ENCODE measurements around the gene ISOC2. TPM values are rescaled to one million over a fixed set of nuclear protein-coding genes. Genes with fewer than 3 reads are reported as not detected.

The ISOC2 gene
- total RNA-seq, 2 experiments from 2014 or later = 28.2 to 35.7 TPM

DNA sequence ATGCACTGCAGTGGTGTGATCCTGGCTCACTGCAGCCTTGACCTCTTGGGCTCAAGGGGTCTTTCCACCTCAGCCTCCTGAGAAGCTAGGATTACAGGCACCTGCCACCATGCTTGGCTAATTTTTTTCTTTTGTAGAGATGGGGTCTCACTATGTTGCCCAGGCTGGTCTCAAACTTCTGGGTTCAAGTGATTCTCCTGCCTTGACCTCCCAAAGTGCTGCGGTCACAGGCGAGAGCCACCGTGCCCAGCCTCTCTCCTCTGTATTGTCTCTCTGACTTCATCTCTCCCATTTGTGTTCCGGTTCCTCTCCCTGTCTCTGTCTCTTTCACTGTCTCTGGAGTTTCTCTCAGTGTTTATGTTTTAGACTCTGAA is 4.8 kb upstream of the ISOC2 start:
- H3K27ac Mint-ChIP-seq = no peak overlapping the region

DNA sequence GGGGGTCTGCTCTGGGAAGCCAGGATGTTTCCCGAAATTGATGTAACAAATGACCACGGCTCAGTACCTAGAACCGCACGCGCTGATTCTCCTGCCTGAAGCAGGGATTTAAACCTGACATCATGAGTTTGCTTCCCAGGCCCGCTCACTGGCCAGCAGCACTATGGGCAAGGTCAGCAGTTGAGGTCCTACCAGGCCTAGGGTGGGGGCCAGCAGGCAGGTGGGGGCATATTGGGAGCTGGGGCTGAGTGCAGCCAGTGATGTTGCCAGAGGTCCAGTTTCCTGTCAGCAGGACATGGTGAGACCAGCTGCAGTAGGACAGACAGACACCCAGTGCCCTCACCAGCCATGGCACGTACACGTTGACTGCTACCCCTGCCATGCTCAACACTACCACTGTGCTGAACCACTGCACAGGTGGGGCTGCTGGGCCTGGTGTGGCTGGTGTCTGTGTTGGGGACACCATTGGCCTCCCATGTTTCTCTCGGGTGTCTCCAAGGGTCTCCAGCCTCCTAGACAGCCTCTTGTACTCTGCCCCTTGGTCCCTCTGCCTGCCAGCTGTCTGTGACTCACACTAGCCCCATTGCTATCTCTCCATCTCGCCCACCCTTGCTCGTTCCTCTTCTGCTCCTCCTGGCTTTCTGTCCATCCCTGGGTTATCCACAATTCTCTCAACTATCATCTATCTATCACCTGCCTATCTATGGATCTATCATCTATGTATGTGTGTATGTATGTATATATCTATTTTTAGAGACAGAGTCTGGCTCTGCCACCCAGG is 4.2 kb upstream of the ISOC2 start:
- Mint-ChIP-seq H3K4me3 (no peak overlapping the region), H3K27ac (no peak overlapping the region), H3K9me3 (ENCODE audit: low read depth) (no peaks in the 10 kb centered on the region), H3K27me3 (peaks cover 2% of the 10 kb centered on the region), H3K36me3 (no peaks in the 10 kb centered on the region), H3K4me1 (peaks cover 15% of the 10 kb centered on the region)
- CTCF ChIA-PET = interaction anchor here (1.0 to 4.9 kb wide), 7 partner anchors 9 to 173 kb away, joined by 3 to 76 read pairs (median 15); partner anchors contain the start of genes NAT14, ZNF628 and ZNF865
- ATAC-seq = no peak
- no peak for DNase-seq

More for the DNA sequence above, 4.8 kb upstream of the ISOC2 start:
- H3K36me3 Mint-ChIP-seq = no peaks in the 10 kb centered on the region
- CTCF ChIA-PET = interaction anchor here (1.0 to 4.9 kb wide), 11 partner anchors 8 to 325 kb away, joined by 3 to 76 read pairs (median 6); partner anchors contain the start of genes NAT14, ZNF628 and ZNF865
- no peak overlapping the region for H3K4me3 Mint-ChIP-seq
- DNase-seq (no peak), ATAC-seq (no peak)
- H3K27me3 Mint-ChIP-seq = peaks cover 2% of the 10 kb centered on the region
- H3K9me3 Mint-ChIP-seq (ENCODE audit: low read depth) = no peaks in the 10 kb centered on the region
- H3K4me1 Mint-ChIP-seq = peaks cover 12% of the 10 kb centered on the region

DNA sequence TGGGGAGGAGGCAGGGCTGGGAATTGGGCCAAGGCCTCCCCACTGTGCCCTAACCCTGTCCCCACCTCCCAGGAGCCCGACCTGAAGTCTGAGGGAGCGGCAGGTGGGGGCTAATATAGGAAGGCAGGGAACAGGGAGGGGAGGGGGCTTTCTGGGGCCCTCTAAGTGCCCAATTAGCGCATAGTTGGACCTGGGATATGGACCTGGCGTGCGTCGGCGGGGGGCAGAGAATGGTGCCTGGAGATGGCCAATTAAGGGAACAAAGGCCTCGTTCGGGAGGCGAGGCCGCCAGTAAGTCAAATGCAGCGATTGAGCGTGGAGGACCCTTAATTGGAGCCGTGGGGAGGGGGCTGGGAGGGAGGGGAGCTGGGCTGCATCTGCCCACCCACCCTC is 3.2 kb upstream of the ISOC2 start, which contains the start of gene C19orf85:
TSS of gene C19orf85 (minus strand) at position 90 of the 393 bp plus-strand sequence. CDS start 197 bp downstream, outside the sequence.
- Mint-ChIP-seq H3K9me3 (ENCODE audit: low read depth) (no peaks in the 10 kb centered on the region), H3K36me3 (no peaks in the 10 kb centered on the region), H3K27ac (no peak within 1 kb of the TSS), H3K4me1 (peaks cover 22% of the 10 kb centered on the region), H3K4me3 (no peak within 1 kb of the TSS), H3K27me3 (peaks cover 2% of the 10 kb centered on the region)
- ATAC-seq (no peak), DNase-seq (no peak)
- CTCF ChIA-PET = no interaction called here

DNA sequence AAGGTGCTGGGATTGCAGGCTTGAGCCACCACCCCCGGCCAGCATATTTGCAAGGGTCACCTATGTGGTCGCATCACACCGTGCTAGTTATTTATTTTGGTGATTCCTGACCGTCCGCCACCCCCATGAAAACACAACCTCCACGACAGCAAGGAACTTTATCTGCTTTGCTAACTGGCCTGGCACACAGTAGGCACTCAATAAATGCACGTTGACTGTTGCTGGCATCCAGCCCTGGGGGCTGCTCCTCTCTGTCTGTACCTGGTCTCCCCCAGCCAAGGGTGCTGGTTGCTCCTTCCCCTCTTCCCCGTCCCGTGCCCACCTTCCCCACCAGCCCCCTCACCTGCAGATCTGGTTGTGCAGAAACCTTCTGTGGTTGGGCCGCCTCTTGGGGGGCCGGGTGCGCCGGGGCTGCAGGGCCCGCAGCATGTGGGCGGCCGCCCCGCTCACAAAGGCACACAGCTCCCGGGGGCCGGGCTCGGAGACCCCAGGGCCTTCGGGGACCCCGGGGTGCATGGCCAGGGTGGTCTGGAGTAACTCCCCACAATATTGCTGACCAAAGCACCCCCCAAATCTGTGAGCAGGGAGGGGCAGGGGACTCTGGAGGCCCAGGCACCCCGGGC is 2.7 kb upstream of the ISOC2 start:
- H3K36me3 Mint-ChIP-seq = no peaks in the 10 kb centered on the region
- ATAC-seq (no peak), DNase-seq (no peak)
- H3K9me3 Mint-ChIP-seq (ENCODE audit: low read depth) = no peaks in the 10 kb centered on the region
- peaks cover 22% of the 10 kb centered on the region for H3K4me1 Mint-ChIP-seq
- no peak overlapping the region for H3K4me3 Mint-ChIP-seq
- H3K27me3 Mint-ChIP-seq = peaks cover 2% of the 10 kb centered on the region
- CTCF ChIA-PET = interaction anchor here (6.3 kb wide), 1 partner anchor 40 kb away, joined by 41 read pairs; no protein-coding TSS in a partner anchor
- no peak overlapping the region for H3K27ac Mint-ChIP-seq

DNA sequence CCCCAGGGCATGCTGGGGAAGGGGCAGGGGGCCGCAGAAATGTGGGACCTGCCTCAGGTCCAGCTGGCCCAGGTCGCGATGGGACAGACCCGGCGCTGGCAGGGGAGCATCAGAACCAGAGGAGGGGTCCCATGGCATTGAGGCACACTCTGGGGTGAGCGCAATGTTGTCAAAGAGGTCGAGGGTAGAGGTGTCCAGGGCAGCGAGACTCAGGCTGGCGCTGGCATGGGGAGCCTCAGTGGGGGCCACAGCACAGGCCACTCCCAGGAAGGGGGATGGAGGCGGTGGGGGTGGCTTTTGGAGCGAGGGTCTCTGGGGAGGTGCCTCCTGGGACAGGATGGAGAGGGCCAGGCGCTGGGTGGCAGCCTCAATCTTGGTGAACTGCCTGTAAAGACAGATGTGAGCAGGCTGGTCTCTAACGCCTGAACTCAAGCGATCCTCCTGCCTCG is 2.2 kb upstream of the ISOC2 start:
- peaks cover 22% of the 10 kb centered on the region for H3K4me1 Mint-ChIP-seq
- H3K36me3 Mint-ChIP-seq = no peaks in the 10 kb centered on the region

DNA sequence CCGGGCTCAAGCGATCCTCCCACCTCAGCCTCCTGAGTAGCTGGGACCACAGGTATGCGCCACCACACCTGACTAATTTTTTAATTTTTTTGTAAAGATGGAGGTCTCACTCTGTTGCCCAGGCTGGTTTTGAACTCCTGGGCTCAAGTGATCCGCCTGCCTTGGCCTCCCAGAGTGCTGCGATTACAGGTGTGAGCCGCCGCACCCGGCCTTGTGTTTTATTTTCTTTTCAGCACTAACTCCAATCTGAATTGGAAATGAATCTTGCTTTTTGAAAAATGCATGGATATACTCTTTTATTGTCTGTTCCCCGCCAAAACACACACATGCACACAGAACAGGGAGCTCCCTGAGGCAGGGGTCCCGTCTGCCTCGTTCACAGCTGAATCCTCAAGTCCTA is 1.3 kb upstream of the ISOC2 start:
- Mint-ChIP-seq H3K9me3 (ENCODE audit: low read depth) (no peaks in the 10 kb centered on the region), H3K4me3 (no peak overlapping the region), H3K4me1 (peaks cover 19% of the 10 kb centered on the region), H3K36me3 (no peaks in the 10 kb centered on the region), H3K27ac (no peak overlapping the region), H3K27me3 (peaks cover 2% of the 10 kb centered on the region)
- no peak for DNase-seq
- CTCF ChIA-PET = interaction anchor here (6.3 kb wide), 1 partner anchor 42 kb away, joined by 41 read pairs; no protein-coding TSS in a partner anchor
- ATAC-seq = no peak

More for the DNA sequence above, 2.2 kb upstream of the ISOC2 start:
- Mint-ChIP-seq H3K27ac (no peak overlapping the region), H3K9me3 (ENCODE audit: low read depth) (no peaks in the 10 kb centered on the region), H3K4me3 (no peak overlapping the region), H3K27me3 (peaks cover 2% of the 10 kb centered on the region)
- ATAC-seq (no peak), DNase-seq (no peak)
- CTCF ChIA-PET = interaction anchor here (6.3 kb wide), 1 partner anchor 41 kb away, joined by 41 read pairs; no protein-coding TSS in a partner anchor

DNA sequence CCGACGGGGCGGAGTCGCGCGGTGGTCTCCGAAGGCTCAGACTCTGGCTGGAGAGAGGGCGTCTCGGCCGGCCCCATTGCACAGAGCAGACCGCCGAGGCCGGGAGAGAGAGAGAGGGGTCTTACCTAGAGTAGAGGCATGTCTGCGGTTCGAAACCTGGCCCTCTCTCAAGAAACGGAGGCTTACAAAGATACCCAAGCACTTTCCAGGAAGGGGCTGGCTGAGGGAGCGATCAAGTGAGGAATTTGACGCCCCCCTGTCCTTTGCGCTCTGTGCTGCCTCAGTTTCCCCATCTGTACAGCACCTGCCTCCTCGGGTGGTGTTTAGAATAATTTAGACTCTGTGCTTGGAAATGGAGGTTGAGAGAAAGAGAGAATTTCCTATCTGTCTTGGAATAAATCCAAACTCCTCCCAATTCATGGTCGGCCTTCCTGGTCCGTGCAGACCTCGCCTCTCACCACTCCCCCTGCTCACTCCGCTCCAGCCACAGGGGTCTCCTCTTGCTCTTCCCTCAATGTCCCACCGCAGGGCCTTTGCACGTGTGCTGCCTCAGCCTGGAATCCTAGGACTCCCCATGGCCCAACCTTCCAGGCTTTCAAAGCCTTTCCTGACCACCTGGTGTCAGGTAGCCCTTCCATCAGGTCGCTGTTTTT is 658 bp upstream of the ISOC2 start:
- no peaks in the 10 kb centered on the region for H3K36me3 Mint-ChIP-seq
- peaks cover 19% of the 10 kb centered on the region for H3K4me1 Mint-ChIP-seq
- ATAC-seq (no peak), DNase-seq (no peak)
- CTCF ChIA-PET = interaction anchor here (0.6 to 6.3 kb wide), 13 partner anchors 15 to 321 kb away, joined by 3 to 41 read pairs (median 4); partner anchors contain the start of genes ZNF628 and ZNF865
- peak overlapping the region; percentile 85 for H3K27ac Mint-ChIP-seq
- H3K27me3 Mint-ChIP-seq = peaks cover 2% of the 10 kb centered on the region
- H3K4me3 Mint-ChIP-seq = peak overlapping the region; percentile 81
- H3K9me3 Mint-ChIP-seq (ENCODE audit: low read depth) = no peaks in the 10 kb centered on the region

DNA sequence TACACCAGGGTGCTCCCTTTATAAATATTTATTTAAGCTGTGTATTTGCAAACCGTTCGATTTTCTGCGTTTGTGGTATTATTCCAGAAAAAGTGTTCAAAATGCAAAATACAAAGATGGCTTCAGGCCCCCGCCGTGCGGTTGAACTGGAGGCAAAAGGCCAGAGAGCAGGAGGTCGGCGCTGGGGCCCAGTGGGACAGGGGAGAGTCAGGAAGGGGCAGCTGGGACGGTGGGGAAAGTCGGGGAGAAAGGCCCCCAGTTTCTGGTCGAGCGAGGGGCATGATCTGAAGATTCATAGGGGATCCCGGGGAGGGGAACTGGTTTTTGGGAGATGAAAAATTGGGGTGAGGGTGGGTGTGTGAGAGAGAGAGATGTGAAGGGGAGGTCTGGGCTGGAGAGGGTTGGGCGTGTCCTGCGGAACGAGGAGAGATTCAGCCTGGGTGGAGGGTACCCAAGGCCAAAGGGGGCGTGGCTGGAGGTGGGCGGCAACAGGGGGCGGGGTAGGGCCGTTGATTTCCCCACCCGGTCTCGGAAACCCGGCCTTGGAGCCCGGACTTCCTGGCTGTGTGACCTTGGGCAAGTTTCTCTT is 678 bp downstream of the ISOC2 start:
- Mint-ChIP-seq H3K27ac (peak overlapping the region; percentile 85), H3K4me1 (peaks cover 19% of the 10 kb centered on the region), H3K9me3 (ENCODE audit: low read depth) (no peaks in the 10 kb centered on the region), H3K4me3 (peak overlapping the region; percentile 81), H3K36me3 (no peaks in the 10 kb centered on the region), H3K27me3 (peaks cover under 1% of the 10 kb centered on the region)
- DNase-seq (peak; percentile 67), ATAC-seq (no peak)
- CTCF ChIA-PET = interaction anchor here (0.6 to 6.3 kb wide), 3 partner anchors 8 to 172 kb away, joined by 3 to 41 read pairs (median 4); no protein-coding TSS in a partner anchor

DNA sequence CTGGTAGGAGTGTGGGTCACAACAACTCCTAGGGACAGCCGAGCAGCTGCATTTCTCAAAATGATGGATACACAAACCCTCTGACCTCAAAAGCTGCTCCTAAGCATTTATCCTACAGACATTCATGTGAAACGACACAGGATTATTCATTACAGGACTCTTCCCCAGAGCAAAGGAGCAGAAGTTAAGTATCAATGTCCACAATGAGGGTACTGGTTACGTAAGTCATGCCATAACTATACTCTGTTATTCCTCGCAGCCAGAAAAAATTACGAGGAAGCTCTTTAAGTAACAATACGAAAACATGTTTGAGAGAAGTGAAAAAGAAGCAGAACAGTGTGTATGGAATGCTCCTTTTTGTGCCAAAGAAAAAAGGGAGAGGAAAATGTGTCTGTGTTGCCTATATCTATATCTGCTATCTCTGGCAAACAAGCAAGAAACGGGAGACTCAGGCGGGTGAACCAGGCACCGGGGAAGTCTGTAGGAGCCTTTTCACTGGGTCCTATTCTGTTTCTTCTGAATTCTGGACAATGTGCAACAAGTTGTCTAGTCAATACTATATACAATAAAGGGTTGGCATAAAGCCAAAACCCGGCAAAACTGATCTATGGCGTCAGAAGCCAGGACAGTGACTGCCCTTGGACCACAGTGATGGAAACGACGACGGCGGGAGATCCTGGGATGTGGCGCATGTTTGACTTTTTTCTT is 1.3 kb downstream of the ISOC2 start:
- H3K4me1 Mint-ChIP-seq = peaks cover 19% of the 10 kb centered on the region
- peak overlapping the region; percentile 8 for H3K27ac Mint-ChIP-seq
- H3K4me3 Mint-ChIP-seq = peak overlapping the region; percentile 81
- CTCF ChIA-PET = interaction anchor here (0.6 to 6.3 kb wide), 5 partner anchors 8 to 319 kb away, joined by 3 to 41 read pairs (median 4); no protein-coding TSS in a partner anchor
- no peaks in the 10 kb centered on the region for H3K9me3 Mint-ChIP-seq (ENCODE audit: low read depth)
- H3K27me3 Mint-ChIP-seq = no peaks in the 10 kb centered on the region
- DNase-seq = no peak
- ATAC-seq = no peak
- no peaks in the 10 kb centered on the region for H3K36me3 Mint-ChIP-seq

DNA sequence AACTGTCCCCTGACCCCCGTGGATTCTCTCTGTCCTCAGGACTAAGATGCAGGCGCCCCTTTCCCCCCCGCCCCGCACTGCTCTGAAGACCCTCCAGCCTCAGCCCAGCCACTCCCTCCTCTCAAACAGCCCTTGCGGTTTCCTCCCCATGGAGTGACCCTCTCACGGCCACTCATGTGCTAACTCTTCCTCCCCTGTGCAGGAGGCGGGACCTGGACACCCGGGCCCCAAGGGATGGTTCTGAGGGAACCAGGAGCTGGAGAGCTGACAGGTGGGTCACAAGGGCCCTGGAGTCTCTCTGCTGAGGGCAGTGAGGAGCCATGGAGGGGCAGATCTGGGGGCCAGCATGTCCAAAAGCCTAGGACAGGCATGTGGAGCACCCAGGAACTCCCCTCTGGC is 1.9 kb downstream of the ISOC2 start:
- Mint-ChIP-seq H3K4me3 (no peak overlapping the region), H3K27ac (no peak overlapping the region), H3K36me3 (no peaks in the 10 kb centered on the region), H3K9me3 (ENCODE audit: low read depth) (no peaks in the 10 kb centered on the region), H3K4me1 (peaks cover 19% of the 10 kb centered on the region), H3K27me3 (no peaks in the 10 kb centered on the region)
- no peak for ATAC-seq
- no peak for DNase-seq
- CTCF ChIA-PET = interaction anchor here (0.8 to 6.3 kb wide), 5 partner anchors 8 to 318 kb away, joined by 3 to 41 read pairs (median 4); no protein-coding TSS in a partner anchor

DNA sequence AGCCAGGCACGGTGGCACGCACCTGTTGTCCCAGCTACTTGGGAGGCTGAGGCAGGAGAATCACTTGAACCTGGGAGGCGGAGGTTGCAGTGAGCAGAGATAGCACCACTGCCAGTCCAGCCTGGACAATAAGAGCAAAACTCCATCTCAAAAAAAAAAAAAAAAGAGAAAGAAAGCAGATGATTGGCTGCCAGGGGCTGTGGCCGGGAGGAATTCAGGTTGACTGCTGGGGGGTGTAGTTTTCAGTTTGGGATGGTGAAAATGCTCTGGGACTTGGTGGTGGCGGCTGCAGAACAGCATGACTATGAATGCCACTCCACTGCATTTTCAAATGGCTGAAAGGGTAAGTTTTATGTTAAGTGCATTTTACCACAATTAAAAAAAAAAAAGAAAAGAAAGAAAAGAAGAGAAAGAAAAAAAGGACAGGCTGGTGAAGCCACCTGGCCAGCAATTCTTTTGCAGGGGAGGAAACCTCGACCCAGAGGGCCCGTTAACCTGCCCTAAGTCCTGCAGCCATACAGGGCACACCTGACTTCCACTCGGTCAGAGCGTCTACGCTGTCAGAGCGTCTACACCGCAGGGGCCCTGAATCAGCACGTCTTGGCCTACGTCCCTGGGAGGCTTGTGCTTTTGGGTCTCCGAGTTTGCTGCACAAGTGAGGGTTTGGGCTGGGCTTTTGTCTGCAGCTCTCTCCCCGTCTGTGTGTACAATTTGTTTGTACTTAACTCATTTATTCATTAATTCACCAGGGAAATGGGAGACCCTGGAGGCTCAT is 3.6 kb downstream of the ISOC2 start:
- H3K27me3 Mint-ChIP-seq = peaks cover 5% of the 10 kb centered on the region
- CTCF ChIA-PET = interaction anchor here (2.0 to 6.3 kb wide), 2 partner anchors 10 to 47 kb away, joined by 12 to 41 read pairs; no protein-coding TSS in a partner anchor
- H3K27ac Mint-ChIP-seq = no peak overlapping the region
- ATAC-seq = no peak
- DNase-seq = no peak
- no peak overlapping the region for H3K4me3 Mint-ChIP-seq
- peaks cover 23% of the 10 kb centered on the region for H3K4me1 Mint-ChIP-seq
- H3K9me3 Mint-ChIP-seq (ENCODE audit: low read depth) = no peaks in the 10 kb centered on the region
- H3K36me3 Mint-ChIP-seq = peaks cover 4% of the 10 kb centered on the region

DNA sequence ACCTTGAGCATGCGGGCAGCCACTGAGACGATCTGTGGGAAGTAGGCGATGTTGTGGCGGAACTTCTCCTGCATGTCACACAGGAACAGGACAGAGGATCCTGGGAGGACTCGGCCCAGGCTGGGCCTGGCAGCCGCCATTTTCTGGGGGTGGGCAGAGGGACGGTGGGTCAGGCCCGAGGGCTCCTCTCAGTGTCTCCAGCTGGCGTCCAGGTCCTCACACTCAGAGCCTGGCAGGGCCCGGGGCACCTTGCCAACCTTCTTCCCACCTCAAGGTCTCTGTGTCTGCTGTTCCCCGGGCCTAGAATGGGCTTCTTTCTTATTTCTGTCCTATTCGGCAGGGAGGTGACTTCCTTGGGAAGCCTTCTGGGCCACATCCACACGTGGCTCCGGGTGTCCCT is 5.1 kb downstream of the ISOC2 start:
- H3K9me3 Mint-ChIP-seq (ENCODE audit: low read depth) = no peaks in the 10 kb centered on the region
- H3K27ac Mint-ChIP-seq = no peak overlapping the region
- ATAC-seq (no peak), DNase-seq (no peak)
- no peak overlapping the region for H3K4me3 Mint-ChIP-seq
- H3K4me1 Mint-ChIP-seq = peaks cover 17% of the 10 kb centered on the region
- H3K27me3 Mint-ChIP-seq = peaks cover 14% of the 10 kb centered on the region
- CTCF ChIA-PET = no interaction called here
- peaks cover 4% of the 10 kb centered on the region for H3K36me3 Mint-ChIP-seq

Data from activated CD8-positive, alpha-beta memory T cell treated with anti-CD3 and anti-CD28 coated beads, Interleukin-2, amount 10 ng/mL, durations not matched to agents 7 days and 5 days (primary cell).